ENCODE measurements around the gene AMPD2. TPM values are rescaled to one million over a fixed set of nuclear protein-coding genes. Genes with fewer than 3 reads are reported as not detected.

AMPD2 gene
- total and polyA plus RNA-seq, 4 donors: 19.2 to 87.4 (median 22.7) TPM

DNA sequence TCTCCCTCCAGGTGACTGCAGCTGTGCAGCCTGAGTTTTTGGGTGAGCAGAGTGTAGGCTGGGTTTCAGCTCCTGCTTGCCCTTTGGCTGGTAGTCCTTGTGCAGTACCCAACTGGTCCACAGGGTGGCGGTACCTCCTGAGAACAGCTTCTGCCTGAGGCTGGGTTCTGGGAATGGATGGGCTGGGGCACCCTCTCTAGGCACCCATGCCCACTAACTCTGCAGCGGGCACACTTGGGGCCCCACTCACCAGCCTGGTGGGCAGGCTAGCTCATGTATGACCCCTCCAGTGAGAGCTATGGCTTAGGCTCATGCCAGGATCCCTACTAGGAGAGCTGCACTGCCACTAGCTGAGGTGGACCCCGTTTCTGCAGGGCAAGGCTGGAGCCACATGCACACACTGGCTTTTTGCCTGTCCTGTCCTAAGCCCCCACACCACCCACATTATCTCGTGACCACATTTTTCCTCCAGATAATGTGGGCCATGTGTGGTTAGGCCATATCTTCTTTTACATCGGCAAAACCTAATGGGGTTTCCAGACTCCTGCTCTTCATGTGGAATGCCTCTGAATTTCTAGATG, 20.7 kb downstream of the AMPD2 start:
- Histone ChIP-seq H3K9ac (ENCODE audit: low read depth in 1 of 2, low read length in 2 of 2) (no peak overlapping the region), H3K9me3 (ENCODE audit: control insufficient read depth in 4 of 4, low read length in 3 of 4) (no peaks in the 10 kb centered on the region)
- whole genome bisulfite sequencing: 46% methylated on average over 5 of the region's 5 CpGs

DNA sequence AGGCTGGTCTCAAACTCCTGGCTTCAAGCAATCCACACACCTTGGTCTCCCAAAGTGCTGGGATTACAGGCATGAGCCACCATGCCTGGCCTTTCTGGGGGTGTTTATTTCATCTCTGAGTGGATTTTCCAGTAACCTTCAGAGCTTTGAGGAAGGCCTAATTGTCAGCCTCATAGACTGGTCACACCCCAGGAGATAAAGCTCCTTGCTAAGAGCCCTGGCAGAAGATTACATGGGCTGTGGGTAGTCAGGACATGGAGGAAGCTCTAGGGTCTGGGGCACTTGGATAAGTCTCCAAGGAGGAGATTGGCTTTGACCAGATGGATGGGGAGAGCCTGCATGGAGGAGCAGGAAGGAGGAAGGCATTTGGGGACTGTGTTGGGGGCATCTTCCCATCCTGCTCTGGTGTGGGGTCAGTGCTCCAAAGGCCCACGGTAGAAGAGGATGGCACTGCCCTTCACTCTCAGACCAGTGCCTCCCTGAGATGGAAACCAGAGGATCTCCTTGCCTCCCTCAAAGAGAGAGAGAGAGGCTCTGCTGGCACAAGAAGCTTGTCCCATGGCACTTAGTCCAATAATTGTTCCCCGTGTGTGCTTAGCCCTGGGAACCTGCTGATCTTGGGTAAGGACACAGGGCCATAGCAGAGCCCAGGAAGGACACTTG, 21.6 kb downstream of the AMPD2 start:
- H3K27me3 ChIP-seq (ENCODE audit: control insufficient read depth in 4 of 4, insufficient read depth in 4 of 4, low read length in 3 of 4): no peaks in the 10 kb centered on the region
- TF ChIP-seq EGR1 (IDR thresholded peaks at IDR 0.05; ENCODE audit: low read depth in 2 of 2) (no peak), YY1 (IDR thresholded peaks at IDR 0.05) (no peak), HNF4A (conservative IDR thresholded peaks at IDR 0.05) (no peak), JUND (IDR thresholded peaks at IDR 0.05) (no peak), FOXA2 (IDR thresholded peaks at IDR 0.05) (no peak), RAD21 (IDR thresholded peaks at IDR 0.05) (no peak), NR2F2 (IDR thresholded peaks at IDR 0.05) (no peak)
- TF ChIP-seq, protein P1, sequence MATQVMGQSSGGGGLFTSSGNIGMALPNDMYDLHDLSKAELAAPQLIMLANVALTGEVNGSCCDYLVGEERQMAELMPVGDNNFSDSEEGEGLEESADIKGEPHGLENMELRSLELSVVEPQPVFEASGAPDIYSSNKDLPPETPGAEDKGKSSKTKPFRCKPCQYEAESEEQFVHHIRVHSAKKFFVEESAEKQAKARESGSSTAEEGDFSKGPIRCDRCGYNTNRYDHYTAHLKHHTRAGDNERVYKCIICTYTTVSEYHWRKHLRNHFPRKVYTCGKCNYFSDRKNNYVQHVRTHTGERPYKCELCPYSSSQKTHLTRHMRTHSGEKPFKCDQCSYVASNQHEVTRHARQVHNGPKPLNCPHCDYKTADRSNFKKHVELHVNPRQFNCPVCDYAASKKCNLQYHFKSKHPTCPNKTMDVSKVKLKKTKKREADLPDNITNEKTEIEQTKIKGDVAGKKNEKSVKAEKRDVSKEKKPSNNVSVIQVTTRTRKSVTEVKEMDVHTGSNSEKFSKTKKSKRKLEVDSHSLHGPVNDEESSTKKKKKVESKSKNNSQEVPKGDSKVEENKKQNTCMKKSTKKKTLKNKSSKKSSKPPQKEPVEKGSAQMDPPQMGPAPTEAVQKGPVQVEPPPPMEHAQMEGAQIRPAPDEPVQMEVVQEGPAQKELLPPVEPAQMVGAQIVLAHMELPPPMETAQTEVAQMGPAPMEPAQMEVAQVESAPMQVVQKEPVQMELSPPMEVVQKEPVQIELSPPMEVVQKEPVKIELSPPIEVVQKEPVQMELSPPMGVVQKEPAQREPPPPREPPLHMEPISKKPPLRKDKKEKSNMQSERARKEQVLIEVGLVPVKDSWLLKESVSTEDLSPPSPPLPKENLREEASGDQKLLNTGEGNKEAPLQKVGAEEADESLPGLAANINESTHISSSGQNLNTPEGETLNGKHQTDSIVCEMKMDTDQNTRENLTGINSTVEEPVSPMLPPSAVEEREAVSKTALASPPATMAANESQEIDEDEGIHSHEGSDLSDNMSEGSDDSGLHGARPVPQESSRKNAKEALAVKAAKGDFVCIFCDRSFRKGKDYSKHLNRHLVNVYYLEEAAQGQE (IDR thresholded peaks at IDR 0.05): no peak
- TF ChIP-seq, protein P2, sequence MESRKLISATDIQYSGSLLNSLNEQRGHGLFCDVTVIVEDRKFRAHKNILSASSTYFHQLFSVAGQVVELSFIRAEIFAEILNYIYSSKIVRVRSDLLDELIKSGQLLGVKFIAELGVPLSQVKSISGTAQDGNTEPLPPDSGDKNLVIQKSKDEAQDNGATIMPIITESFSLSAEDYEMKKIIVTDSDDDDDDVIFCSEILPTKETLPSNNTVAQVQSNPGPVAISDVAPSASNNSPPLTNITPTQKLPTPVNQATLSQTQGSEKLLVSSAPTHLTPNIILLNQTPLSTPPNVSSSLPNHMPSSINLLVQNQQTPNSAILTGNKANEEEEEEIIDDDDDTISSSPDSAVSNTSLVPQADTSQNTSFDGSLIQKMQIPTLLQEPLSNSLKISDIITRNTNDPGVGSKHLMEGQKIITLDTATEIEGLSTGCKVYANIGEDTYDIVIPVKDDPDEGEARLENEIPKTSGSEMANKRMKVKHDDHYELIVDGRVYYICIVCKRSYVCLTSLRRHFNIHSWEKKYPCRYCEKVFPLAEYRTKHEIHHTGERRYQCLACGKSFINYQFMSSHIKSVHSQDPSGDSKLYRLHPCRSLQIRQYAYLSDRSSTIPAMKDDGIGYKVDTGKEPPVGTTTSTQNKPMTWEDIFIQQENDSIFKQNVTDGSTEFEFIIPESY (IDR thresholded peaks at IDR 0.05): no peak
- H3K36me3 ChIP-seq (ENCODE audit: control insufficient read depth in 4 of 4, insufficient read depth in 3 of 4, low read depth in 1 of 4, low read length in 3 of 4): no peaks in the 10 kb centered on the region
- H3K4me1 ChIP-seq (ENCODE audit: control insufficient read depth in 4 of 4, insufficient read depth in 4 of 4, low read length in 3 of 4): peaks cover 4 to 7% (median 5%) of the 10 kb centered on the region in 4 donors
- H3K4me3 ChIP-seq (ENCODE audit: low read depth in 1 of 3, low read length in 3 of 3): no peak overlapping the region
- H3K9ac ChIP-seq (ENCODE audit: low read depth in 1 of 2, low read length in 2 of 2): no peak overlapping the region
- DNase-seq (ENCODE audit: low spot score): no peak
- 80% methylated on average over 2 of the region's 2 CpGs for WGBS
- H3K9me3 ChIP-seq (ENCODE audit: control insufficient read depth in 4 of 4, low read length in 3 of 4): no peaks in the 10 kb centered on the region
- no peak overlapping the region for H3K27ac ChIP-seq (ENCODE audit: low read depth in 1 of 2, low read length in 2 of 2)

More for the DNA sequence above, 20.7 kb downstream of the AMPD2 start:
- no peak overlapping the region for H3K27ac ChIP-seq (ENCODE audit: low read depth in 1 of 2, low read length in 2 of 2)
- H3K27me3 ChIP-seq (ENCODE audit: control insufficient read depth in 4 of 4, insufficient read depth in 4 of 4, low read length in 3 of 4): no peaks in the 10 kb centered on the region
- peak; percentile 94 for DNase-seq (ENCODE audit: low spot score)
- H3K4me1 ChIP-seq (ENCODE audit: control insufficient read depth in 4 of 4, insufficient read depth in 4 of 4, low read length in 3 of 4): peaks cover 5 to 9% (median 6%) of the 10 kb centered on the region in 4 donors
- TF ChIP-seq, protein P3, sequence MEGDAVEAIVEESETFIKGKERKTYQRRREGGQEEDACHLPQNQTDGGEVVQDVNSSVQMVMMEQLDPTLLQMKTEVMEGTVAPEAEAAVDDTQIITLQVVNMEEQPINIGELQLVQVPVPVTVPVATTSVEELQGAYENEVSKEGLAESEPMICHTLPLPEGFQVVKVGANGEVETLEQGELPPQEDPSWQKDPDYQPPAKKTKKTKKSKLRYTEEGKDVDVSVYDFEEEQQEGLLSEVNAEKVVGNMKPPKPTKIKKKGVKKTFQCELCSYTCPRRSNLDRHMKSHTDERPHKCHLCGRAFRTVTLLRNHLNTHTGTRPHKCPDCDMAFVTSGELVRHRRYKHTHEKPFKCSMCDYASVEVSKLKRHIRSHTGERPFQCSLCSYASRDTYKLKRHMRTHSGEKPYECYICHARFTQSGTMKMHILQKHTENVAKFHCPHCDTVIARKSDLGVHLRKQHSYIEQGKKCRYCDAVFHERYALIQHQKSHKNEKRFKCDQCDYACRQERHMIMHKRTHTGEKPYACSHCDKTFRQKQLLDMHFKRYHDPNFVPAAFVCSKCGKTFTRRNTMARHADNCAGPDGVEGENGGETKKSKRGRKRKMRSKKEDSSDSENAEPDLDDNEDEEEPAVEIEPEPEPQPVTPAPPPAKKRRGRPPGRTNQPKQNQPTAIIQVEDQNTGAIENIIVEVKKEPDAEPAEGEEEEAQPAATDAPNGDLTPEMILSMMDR (IDR thresholded peaks at IDR 0.05; ENCODE audit: low read depth, low read length, missing input control): peak; percentile 95
- TF ChIP-seq RAD21 (IDR thresholded peaks at IDR 0.05) (peak; percentile 77 to 95), EGR1 (IDR thresholded peaks at IDR 0.05; ENCODE audit: low read depth in 2 of 2) (no peak), HNF4G (IDR thresholded peaks at IDR 0.05) (no peak), YY1 (IDR thresholded peaks at IDR 0.05) (no peak), GABPA (IDR thresholded peaks at IDR 0.05 in 1 of 2, conservative IDR thresholded peaks at IDR 0.05 in 1 of 2) (no peak), RXRA (IDR thresholded peaks at IDR 0.05) (no peak), JUND (IDR thresholded peaks at IDR 0.05) (no peak), NR2F2 (IDR thresholded peaks at IDR 0.05) (no peak), HNF4A (conservative IDR thresholded peaks at IDR 0.05) (no peak)
- H3K4me3 ChIP-seq (ENCODE audit: low read depth in 1 of 3, low read length in 3 of 3): no peak overlapping the region
- H3K36me3 ChIP-seq (ENCODE audit: control insufficient read depth in 4 of 4, insufficient read depth in 3 of 4, low read depth in 1 of 4, low read length in 3 of 4): no peaks in the 10 kb centered on the region

Measured in liver (tissue), 9 donors.